Nasal cavity respiratory epithelium epithelial cell of viscerocranial mucosa (primary cell): ENCODE measurements around the gene KIF21B. TPM values are rescaled to one million over a fixed set of nuclear protein-coding genes. Genes with fewer than 3 reads are reported as not detected.

ENCODE experiments used
- total RNA-seq: library from RNA; depleted of rRNA; stranded (reverse); fragments of >200 nt; gene quantifications from 2 replicates; pipeline ENCODE4 v1.2.3, GENCODE V29; 2014

The KIF21B gene, protein sequence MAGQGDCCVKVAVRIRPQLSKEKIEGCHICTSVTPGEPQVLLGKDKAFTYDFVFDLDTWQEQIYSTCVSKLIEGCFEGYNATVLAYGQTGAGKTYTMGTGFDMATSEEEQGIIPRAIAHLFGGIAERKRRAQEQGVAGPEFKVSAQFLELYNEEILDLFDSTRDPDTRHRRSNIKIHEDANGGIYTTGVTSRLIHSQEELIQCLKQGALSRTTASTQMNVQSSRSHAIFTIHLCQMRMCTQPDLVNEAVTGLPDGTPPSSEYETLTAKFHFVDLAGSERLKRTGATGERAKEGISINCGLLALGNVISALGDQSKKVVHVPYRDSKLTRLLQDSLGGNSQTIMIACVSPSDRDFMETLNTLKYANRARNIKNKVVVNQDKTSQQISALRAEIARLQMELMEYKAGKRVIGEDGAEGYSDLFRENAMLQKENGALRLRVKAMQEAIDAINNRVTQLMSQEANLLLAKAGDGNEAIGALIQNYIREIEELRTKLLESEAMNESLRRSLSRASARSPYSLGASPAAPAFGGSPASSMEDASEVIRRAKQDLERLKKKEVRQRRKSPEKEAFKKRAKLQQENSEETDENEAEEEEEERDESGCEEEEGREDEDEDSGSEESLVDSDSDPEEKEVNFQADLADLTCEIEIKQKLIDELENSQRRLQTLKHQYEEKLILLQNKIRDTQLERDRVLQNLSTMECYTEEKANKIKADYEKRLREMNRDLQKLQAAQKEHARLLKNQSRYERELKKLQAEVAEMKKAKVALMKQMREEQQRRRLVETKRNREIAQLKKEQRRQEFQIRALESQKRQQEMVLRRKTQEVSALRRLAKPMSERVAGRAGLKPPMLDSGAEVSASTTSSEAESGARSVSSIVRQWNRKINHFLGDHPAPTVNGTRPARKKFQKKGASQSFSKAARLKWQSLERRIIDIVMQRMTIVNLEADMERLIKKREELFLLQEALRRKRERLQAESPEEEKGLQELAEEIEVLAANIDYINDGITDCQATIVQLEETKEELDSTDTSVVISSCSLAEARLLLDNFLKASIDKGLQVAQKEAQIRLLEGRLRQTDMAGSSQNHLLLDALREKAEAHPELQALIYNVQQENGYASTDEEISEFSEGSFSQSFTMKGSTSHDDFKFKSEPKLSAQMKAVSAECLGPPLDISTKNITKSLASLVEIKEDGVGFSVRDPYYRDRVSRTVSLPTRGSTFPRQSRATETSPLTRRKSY (N-terminal part only)
- 4.4 and 8.8 TPM in 2 replicates for total RNA-seq

DNA sequence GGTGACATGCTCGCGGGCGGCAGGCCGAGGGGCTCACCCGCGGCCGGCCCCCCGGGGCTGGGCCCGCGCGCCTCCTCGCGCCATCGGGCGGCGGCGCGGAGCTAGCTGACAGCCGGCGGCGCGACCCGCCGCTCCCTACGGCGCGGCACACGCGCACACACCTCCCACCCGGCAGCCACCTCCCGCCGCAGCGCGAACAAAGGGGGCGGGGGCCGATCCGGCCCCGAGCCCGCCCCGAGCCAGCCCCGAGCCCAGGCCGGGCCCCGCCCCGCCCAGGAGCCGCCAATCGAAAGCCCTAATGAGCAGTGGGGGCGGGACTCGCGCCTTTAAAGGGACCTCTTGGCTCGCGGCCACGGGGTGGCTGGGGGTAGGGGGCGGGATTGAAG is at the start of gene KIF21B:
Gene KIF21B, minus strand, starts transcription at position 198 of the 386 bp plus-strand sequence. CDS start 331 bp downstream, outside the sequence.

Other genes starting within 250 kb of the KIF21B start
- not detected in 2 replicates for gene GPR25, start 150.7 kb downstream of the KIF21B start, total RNA-seq
- 34.2 and 77.3 TPM in 2 replicates for gene INAVA, start 128.8 kb downstream of the KIF21B start, total RNA-seq
- gene CACNA1S, start 88.7 kb upstream of the KIF21B start, total RNA-seq = not detected in 2 replicates
- gene ASCL5, start 103.5 kb upstream of the KIF21B start, total RNA-seq = under 0.01 and 0.07 TPM in 2 replicates
- gene TMEM9, start 130.8 kb upstream of the KIF21B start, total RNA-seq = 54.7 and 67.4 TPM in 2 replicates
- gene IGFN1, start 167.1 kb upstream of the KIF21B start, total RNA-seq = 0.68 TPM in 1 of 2 replicates, not detected in the other